NCI-H2171 (cell line): Measurements from ENCODE around the gene NR4A3.
"Not testable (repeated sequence)": the region's sequence is repeated elsewhere in the genome, so short reads cannot be mapped to it uniquely, and the experiment has no call there.

Experiments
- DNase-seq: peaks from one replicate; lab custom pipeline; 2025; lab: John Stamatoyannopoulos, UW

The NR4A3 gene

DNA sequence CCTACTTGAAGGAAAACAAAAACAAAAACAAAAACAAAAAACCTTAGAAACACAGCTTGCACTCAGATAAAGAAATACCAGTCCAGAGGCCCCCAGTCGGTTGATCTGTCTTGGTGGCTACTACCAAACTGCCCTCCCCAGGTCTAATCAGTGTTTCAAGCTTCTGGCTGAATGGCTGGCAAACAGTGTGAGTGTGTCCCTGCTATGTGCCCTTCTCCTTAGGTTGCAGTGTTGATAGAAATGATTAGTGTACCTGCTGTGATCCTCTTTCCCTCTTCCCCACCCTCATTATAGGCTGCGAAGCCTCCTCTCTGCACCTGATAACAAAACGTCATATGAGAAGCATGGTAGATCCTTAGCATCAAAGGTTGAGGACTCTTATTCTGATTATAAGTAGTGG lies 12.8 kb downstream of the NR4A3 start:
- DNase-seq: no peak

- no peak for DNase-seq
Observed at GRCh38 chr9:99835142-99835541, 13.5 kb downstream of the NR4A3 start.

DNA sequence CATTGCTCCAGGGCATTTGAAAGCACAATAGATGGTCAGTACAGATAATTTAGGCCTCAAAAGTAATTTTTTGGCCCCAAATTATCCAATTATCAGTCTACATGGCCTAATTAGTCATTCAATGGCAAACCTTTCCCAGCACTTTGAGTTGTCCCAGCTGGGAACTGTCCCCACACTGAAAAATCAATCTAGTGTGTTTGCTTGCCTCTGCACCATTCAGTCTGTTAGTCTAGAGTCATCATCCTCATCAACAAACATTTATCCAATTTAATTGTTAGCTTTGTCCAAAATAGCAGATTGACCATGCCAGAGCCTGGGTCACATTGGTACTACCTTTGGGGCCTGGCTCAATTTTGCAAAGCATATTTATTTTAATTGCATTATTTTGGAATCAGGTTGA lies 13.9 kb downstream of the NR4A3 start:
- no peak for DNase-seq

DNA sequence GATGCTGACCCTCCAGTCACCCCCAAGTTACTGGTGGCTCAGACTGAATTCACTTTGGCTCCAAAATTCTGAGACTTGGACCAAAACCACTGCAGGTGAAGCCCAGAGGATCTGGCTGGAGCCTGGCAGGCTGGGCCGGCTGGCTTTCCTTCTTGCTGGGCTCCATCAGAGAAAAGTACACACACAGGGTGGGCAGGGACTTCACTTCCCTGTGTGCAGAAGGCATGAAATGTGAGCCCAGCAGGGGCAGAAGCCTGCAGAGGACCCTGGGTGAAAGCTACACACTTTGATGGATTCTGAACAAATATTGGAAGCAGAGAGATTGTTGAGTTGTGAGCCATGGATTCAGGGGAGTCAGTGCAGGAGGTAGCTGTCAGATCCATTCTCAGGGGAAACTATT lies 18.4 kb downstream of the NR4A3 start:
- no peak for DNase-seq

DNA sequence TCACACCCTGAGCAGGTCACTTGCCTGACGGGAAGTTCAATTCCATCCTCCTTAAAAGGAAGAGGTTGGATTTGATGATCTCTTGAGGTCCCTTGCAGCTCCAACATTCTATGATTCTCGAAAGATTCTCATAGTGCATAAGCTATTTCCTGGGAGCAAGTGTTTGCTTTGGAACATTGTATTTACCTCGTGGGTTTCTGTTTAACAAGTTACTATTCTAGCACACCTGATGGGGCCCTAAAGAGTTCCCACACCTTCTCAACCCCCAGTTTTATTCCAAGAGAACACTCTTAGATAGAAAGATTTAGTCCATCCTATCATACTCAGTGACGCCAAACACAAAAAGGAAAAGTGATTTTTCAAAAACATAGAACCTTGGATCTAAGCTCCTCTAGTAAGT lies 23.4 kb downstream of the NR4A3 start:
- no peak for DNase-seq

- no peak for DNase-seq
Observed at GRCh38 chr9:99848447-99848846, 26.8 kb downstream of the NR4A3 start.

DNA sequence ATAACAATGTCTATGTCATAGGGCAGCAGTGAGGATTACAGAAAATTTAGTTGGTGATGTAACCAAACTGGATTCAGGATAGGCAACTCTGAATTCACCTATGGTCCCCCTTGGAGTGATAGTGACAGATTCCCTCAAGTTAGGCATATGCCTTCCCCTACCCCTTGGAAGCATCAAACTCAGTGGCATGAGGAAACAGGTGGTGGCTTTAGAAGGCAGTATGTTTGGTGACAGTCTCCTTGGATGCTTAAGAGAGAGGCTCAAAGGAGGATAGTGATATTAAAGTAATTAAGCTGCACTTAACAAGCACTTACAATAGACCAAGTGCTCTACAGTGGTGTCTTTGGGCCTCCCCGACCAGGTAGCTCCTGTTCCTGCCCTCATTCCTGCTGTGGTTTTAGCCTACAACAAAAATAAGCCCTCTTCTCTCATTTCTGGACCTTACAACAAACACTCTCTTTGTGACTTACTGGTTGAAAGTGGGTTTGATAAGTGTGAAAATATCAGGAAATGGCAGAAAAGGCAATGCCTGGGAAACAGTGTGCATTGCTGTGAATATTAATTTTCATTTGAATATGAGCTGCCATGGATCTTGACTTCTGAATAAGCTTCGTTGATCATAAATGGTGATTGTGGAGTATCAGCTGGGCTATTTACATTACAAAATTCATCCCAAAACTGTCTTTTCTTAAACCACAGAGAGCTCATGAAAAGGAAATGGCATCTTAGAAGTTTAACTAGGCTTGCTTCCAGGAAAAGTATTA lies 29.2 kb downstream of the NR4A3 start:
- DNase-seq: no peak

DNA sequence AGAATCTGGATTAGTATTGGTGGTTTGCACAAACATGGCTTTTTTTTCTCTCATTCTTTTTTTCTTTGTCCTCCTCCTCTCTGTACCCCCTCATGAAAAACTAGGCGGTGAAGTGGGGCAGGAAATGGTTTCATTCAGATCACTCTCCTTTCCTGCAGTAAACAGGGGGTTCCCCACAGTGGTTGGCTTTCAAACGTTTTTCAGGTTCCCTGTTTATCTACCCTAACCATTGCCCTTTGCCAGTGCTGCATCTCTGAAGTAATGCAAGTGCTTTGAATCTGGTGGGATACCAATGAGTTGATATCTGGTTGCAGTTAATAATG lies 29.8 kb downstream of the NR4A3 start:
- no peak for DNase-seq

DNA sequence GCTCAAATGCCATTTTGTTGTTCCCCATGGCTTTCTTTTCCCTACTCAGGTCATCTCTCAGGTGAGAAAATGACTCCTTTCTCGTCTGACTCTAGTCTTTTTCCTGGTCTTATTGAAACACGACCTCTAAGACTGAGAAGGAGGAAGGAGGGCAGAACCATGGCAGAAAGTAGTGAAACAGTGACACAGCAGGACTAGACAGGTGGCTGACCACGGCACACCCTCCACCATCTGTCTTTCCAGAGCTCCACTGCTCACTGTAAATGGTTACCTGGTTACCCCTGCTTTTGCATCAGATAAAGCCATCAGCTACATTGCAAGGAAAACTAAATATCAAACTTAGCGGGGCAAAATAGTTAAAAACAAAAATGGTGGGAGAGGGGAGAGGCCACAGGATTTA lies 30.9 kb downstream of the NR4A3 start:
- peak; percentile 71 for DNase-seq

DNA sequence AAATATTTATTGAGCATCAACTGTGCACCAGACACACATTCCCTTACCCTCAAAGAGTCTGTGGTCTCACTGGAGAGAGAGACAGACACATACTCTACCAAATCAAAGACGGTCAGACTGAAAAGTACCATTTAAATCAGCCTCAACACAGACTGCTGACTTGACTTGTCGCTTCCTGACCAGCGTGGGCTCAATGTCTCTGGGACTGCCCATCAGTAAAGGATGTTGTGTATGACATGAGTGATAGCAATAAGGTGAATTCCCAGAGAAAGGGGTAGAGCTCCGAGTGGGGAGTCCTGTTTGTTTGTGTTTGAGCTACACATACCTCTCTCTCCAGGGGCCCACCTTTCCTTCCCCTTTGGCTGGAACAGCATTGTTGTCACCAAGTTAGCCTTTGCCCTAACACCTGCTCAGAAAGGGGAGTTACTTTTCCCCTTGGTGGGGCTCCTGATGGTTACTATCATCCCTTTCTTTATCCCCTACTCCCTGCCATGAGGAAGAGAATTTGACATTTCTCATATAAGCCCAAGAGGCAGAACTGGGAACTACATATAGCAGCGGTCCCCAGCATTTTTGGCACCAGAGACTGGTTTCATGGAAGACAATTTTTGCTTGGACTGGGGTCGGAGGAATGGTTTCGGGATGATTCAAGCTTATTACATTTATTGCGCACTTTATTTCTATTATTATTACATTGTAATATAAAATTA lies 33.9 kb downstream of the NR4A3 start:
- DNase-seq: no peak

DNA sequence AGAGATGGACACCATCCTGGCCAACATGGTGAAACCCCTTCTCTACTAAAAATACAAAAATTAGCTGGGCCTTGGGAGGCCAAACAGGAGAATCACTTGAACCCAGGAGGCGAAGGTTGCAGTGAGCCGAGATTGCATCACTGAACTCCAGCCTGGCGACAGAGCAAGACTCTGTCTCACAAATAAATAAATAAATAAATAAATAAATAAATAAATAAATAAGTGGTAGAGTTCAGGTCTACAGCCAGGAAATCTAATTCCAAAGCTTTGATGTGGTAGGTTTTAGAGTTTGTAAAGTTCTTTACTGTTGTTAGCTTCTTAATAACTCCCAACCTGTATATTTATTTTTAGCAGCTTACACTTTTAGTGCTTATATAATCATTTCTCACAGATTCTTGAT lies 35.9 kb downstream of the NR4A3 start:
- not testable (repeated sequence) for DNase-seq

- DNase-seq: no peak
Observed at GRCh38 chr9:99858087-99858486, 36.4 kb downstream of the NR4A3 start.

GRCh38 chr9:99859243-99859980 lies 37.7 kb downstream of the NR4A3 start:
- DNase-seq: peak; percentile 47

GRCh38 chr9:99860266-99860665 lies 38.6 kb downstream of the NR4A3 start:
- no peak for DNase-seq

DNA sequence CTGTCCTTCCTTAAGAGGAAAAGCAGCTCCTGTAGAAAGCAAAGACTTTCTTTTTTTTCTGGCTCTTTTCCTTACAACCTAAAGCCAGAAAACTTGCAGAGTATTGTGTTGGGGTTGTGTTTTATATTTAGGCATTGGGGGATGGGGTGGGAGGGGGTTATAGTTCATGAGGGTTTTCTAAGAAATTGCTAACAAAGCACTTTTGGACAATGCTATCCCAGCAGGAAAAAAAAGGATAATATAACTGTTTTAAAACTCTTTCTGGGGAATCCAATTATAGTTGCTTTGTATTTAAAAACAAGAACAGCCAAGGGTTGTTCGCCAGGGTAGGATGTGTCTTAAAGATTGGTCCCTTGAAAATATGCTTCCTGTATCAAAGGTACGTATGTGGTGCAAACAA lies 42.3 kb downstream of the NR4A3 start:
- DNase-seq: no peak

DNA sequence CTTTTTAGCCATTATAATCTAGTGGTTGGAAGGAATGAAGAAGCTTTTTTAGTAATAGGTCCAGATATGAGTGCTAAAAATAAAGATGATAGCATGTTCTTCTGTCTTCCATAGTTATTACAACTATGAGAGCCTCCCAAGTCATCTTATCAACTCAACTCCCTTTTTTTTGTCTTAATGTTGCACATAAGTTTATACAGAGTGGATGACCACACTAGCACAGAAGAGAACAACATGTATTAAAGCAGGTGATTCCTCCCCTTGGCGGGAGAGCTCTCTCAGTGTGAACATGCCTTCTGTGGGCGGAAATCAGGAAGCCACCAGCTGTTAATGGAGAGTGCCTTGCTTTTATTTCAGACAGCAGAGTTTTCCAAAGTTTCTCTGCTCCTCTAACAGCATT lies 44.7 kb downstream of the NR4A3 start:
- no peak for DNase-seq

GRCh38 chr9:99867536-99867935 lies 45.9 kb downstream of the NR4A3 start:
- no peak for DNase-seq

DNA sequence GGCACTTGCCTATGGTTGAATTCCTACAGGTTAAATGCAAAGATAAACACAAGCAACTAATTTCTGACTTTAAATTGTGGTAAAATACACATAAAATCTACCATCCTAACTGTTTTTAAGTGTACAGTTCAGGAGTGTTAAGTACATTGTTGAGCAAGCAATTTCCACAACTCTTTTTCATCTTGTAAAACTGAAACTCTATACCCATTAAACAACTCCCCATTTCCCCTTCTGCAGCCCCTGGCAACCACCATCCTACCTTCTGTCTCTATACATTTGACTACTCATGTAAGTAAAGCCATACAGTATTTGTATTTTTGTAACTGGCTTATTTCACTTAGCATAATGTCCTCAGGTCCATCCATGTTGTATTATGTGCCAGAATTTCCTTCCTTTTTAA lies 46.3 kb downstream of the NR4A3 start:
- no peak for DNase-seq

- DNase-seq: no peak
Observed at GRCh38 chr9:99868845-99869244, 47.2 kb downstream of the NR4A3 start.

DNA sequence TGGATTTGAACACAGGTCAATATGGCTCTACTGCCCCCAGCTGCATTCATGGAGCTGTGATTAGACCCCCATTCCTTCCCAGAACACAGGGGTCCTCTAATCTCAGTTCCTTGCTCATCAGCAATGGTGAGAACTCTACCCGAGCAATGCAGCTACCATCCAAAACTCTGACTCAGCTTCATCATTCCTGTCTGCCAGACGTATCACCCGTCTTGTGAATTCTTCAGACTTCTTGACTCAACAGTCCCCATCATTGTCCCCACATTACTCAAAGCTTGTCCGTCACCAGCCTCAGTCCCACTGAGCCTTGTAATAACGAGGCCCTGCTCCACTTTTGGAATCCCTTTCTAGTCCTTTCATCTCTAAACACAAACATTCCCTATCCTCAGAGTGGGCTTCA lies 48.4 kb downstream of the NR4A3 start:
- no peak for DNase-seq

GRCh38 chr9:99873531-99873930 lies 51.8 kb downstream of the NR4A3 start:
- no peak for DNase-seq

DNA sequence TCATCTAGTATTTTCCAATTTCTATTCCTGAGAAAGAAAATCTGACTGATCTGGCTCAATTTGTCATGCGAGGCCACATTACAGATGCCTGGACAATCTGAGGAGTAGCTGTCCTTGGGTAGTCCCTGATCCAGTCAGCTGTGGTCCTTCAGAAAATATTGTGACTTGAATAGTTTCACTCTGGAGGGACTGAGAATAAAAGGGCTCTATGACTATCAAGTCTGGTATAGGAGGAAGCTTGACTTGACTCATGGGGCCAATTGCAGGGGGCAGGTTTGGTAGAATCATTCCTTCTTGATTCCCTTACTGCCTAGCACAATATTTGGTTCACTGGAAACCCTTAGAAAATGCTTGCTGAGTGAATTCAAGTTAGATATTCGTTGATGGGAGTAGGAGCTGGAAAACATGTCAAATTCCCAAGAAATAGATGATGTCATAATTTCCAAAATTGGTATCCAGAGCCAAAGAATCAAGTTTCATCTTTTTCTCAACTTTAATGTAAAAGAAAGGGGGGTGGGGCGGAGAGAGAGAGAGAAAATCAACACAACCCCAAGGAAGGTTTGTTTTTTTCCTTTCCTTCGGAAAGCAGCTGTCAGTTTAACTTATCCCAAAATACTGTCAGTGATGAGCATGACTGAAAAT lies 52.4 kb downstream of the NR4A3 start:
- no peak for DNase-seq

GRCh38 chr9:99876190-99876589 lies 54.5 kb downstream of the NR4A3 start:
- no peak for DNase-seq
